NCI-H2029 (cell line): Measurements from ENCODE around the gene MYH10.
"Not testable (repeated sequence)": the region's sequence is repeated elsewhere in the genome, so short reads cannot be mapped to it uniquely, and the experiment has no call there.

Source experiments
- DNase-seq: peaks from one replicate; lab custom pipeline; 2025; lab: John Stamatoyannopoulos, UW

MYH10 gene

GRCh38 chr17:8630227-8630801 lies at the start of gene MYH10:
TSS of gene MYH10 (minus strand) at chr17:8630725. CDS start at chr17:8623246, 7,479 bp downstream.
- no peak for DNase-seq

- DNase-seq = no peak
These were observed 48.6 kb upstream of the MYH10 start for GRCh38 chr17:8679126-8679525.

GRCh38 chr17:8675306-8675705 lies 44.8 kb upstream of the MYH10 start:
- no peak for DNase-seq

- no peak for DNase-seq
These were observed 44.1 kb upstream of the MYH10 start for GRCh38 chr17:8674344-8675305.

GRCh38 chr17:8673612-8674011 lies 43.1 kb upstream of the MYH10 start:
- DNase-seq = no peak

GRCh38 chr17:8672326-8672725 lies 41.8 kb upstream of the MYH10 start:
- DNase-seq = no peak

GRCh38 chr17:8670421-8670820 lies 39.9 kb upstream of the MYH10 start:
- DNase-seq = no peak

- no peak for DNase-seq
These were observed 37.7 kb upstream of the MYH10 start for GRCh38 chr17:8668176-8668740.

GRCh38 chr17:8667421-8667820 lies 36.9 kb upstream of the MYH10 start:
- no peak for DNase-seq

- DNase-seq = no peak
These were observed 35.2 kb upstream of the MYH10 start for GRCh38 chr17:8665684-8666083.

- no peak for DNase-seq
These were observed 34.1 kb upstream of the MYH10 start for GRCh38 chr17:8664456-8665126.

- DNase-seq = no peak
These were observed 32.4 kb upstream of the MYH10 start for GRCh38 chr17:8662973-8663372.

- DNase-seq = no peak
These were observed 31.7 kb upstream of the MYH10 start for GRCh38 chr17:8662076-8662831.

- not testable (repeated sequence) for DNase-seq
These were observed 30.2 kb upstream of the MYH10 start for GRCh38 chr17:8660709-8661108.

- no peak for DNase-seq
These were observed 29.4 kb upstream of the MYH10 start for GRCh38 chr17:8659758-8660410.

- no peak for DNase-seq
These were observed 28.3 kb upstream of the MYH10 start for GRCh38 chr17:8658810-8659209.

- DNase-seq = no peak
These were observed 26.2 kb upstream of the MYH10 start for GRCh38 chr17:8656693-8657092.

- DNase-seq = no peak
These were observed 24.3 kb upstream of the MYH10 start for GRCh38 chr17:8654822-8655221.

- DNase-seq = no peak
These were observed 20.5 kb upstream of the MYH10 start for GRCh38 chr17:8651013-8651412.

- no peak for DNase-seq
These were observed 19.6 kb upstream of the MYH10 start for GRCh38 chr17:8650119-8650499.
